HTR-8/SVneo (cell line): ENCODE measurements around the gene MYBPH.

ENCODE experiments used
- DNase-seq: peaks from one replicate; pipeline ENCODE4 v3.0.0; 2011; ENCODE audit warnings: low spot score, mixed read lengths; ENCODE audit not compliant: insufficient read length
- FAIRE-seq: peaks from 2 replicates; lab custom pipeline; 2011; peaks lifted over from hg19 to GRCh38; lab: Jason Lieb, UNC

Gene MYBPH

DNA sequence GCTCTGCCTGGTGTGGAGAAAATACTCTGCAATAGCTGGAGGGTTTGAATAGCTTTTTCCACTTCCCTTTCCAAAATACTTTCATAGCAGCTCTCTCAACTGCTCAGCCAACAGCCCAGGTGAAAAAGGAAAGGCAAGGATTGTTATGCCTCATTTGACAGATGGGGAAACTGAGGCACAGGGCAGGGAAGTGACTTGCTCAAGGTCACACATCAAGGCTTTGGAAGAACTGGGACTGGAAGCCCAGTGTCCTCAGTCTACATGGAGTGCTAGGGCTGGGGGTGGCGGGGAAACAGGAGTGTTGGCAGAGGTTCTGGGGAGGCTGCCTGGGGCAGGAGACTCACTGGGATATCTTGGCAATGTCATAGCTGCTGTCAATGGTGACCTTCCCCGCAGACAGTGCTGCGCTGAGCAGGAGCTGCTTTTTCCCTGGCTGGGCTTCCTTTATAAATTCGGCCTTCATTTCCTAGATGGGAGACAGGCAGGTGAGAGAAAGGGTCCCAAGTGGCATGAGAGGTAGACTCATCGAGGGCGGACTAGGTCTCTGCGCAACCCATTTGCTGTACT lies 6.8 kb upstream of the MYBPH start:
- no peak for DNase-seq
- no peak for FAIRE-seq

DNA sequence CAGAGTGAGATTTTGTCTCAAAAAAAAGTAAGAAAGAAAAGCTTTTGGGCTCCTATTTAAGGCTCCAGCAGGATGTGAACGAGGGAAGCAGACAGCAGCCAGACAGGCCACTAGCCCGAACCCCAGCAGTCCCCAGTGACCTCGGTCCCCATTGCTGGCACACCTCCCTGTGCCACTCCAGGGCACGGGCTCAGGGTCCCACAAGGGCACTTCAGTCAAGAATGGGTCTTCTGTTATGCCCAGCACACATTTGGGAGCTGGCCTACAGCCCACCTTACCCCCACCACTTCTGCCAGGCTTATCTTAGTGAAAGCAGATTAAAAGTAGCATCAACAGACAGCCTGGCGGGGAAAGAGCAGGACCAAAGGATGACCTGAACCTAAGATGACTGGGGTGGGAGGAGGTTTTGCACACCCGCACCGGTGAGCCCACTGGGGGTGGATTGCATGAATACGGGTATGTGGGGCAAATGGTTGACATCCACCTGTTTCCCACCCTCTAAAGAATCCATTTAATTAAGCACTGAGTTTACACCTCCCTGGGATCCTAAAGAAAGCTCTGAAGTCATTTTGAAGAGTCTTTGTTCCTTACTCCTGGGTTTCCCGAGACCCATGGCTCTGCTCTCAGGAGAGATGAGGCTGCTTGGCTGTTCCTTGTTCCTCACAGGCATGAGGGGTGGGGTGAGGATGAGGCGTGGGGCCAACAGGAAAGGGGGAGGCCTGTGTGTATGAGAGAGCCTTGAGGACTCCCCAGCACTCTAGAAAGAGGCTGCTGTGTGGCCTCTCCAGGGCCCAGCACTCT lies 6.2 kb upstream of the MYBPH start:
- DNase-seq (no peak), FAIRE-seq (no peak)

DNA sequence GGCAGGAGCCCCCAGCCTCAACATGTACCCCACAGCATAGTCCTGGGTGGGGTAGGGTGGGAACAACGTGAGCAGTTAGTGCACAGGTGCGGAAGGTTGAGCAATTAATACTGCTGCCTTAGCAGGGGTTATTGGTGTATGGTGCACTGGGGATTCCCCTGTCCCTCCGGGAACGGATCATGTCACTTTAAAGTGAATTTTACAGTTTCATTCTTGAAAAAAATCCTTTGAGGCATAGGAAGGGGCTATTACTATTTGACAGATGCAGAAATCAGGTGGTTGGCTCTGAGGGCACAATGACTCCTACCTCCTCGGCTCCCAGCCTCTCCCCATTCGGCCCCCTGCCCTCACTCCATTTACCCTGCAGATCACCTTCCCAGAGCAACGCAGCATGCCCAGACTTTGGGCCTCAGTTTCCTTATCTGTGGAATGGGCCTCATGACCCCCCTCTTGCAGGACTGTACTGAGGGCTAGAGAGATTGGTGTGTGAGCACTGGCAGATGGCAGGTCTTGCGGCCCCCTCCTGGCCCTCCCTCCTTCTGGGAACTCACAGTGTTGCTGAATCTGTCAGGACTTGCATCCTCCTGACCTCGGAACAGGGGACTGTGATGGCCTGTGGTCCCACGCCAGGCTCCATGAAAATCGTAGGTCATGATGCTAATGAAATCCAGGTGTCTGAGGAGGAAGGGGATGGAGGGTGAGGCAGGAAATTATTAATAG lies 5.1 kb upstream of the MYBPH start:
- FAIRE-seq, result no peak
- DNase-seq, result no peak

DNA sequence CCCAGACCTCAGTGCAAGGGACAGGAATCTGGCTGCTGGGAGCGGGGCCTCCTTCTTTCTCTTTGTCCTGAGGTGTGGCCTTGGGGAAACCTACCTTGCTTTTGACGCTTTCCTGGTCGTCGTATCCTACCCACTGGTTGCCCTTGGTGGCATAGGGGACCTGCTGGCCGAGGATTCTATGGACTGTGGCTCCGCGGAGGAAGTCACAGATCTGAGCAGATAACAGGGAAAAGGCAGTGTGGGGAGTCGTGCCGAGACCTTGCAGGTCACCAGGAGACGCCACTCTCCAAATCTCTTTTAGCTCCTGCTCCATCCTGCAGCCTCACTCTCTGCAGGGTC lies 4.0 kb upstream of the MYBPH start:
- FAIRE-seq (no peak), DNase-seq (no peak)

DNA sequence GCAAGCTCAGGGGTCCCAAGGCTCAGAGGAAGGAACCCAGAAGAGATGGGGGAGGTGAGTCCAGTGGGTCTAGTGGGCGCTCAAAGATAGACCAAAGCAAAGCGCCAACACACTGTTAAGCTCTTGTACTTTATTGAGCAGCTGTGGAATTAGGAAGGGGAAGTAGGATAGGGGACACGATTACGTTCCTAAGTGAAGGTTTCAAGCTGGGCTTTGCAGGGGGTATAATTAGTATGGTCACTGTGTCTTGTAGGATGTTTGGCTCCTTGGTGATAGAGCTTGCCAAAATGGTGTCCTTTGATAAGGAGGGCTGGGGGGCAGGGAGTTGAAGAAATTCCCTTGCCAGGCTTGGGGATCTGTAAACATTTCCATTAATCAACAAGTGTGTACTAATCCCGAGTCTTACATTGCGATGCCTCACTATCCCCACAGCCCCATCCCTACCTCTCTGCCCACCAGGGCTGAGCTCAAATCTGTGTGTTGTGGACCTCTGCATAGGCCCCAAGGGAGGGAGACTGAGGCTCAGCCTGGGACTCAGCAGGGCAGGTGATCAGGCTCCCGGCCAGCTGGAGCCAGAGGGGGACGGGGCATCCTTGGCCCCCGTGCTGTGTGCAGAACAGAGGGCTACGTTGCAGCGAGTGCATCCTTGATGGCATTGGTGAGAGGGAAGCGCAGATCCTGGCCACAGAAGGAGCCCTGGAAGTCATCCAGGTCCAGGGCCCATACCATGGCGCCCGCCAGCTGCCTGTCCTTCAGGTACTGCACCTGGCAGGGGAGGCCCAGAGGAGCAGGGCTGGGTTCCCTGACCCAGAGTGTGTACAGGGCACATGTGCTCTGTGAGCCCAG lies 3.4 kb upstream of the MYBPH start:
- no peak for DNase-seq
- no peak for FAIRE-seq

DNA sequence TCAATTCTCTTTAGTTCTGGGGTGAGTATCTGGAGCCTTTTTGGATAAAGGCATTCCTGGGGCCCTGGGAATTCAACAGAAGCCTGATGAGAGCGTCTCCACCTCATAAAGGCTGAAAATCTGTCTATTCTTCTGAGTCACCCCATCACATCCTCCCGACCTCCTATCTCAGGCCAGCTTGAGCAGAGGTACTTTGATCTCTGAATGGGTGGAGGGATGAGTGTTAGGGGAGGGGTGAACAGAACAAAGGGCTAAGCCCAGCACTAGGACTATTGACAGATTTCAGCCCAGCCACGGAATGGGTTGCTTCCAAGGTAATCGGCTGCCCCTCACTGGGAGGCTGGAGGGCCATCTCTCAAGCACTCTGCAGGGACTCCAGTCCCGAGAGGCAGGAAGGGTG lies 2.5 kb upstream of the MYBPH start:
- FAIRE-seq (no peak), DNase-seq (peak; percentile 54)

DNA sequence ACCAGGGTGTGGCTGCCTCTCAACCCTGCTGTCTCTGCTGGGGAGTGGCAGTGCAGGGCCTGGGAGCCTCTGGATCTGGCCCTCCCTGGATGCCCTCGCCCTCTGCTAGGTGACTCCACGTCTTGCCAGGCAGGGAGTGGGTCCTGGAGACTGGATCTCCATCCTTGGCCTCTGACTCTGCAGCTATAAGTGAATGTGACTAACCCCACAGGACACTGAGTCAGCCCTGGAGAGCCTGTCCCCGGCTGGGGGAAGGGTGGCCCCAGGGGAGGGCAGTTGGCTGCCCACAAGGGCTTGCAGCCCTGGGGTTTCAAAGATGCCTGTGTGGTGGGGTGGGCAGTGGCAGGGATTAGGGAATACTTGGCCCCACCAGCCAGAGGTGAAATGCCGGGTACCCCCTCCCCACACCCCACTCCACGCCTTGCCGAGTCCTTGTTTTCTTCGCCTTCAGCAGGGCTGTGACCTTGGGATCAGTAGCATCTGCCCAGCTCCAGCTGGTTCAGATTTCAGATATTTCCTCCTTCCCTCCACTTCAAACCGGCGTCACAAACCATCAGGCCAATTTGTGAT lies 1.9 kb upstream of the MYBPH start:
- DNase-seq, result peak; percentile 56

DNA sequence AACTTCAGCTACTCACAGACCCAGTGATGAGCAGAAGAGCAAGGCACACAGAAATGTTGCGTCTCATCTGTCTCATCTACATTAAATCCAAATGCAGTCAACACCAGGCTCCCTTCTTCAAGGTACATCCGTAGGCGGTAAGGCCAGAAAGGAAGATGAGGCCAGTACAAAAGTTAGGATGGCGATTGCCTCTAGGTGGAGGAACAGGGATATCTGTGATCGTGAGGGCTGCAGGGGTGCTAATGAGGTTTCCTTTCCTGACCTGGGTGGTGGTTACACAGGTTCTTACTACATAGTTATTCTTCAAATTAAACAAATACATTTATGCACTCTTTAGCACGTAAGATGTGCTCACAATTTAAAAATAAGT lies 1.4 kb upstream of the MYBPH start:
- FAIRE-seq (no peak), DNase-seq (no peak)

More for the DNA sequence above, 1.9 kb upstream of the MYBPH start:
- FAIRE-seq, result no peak

DNA sequence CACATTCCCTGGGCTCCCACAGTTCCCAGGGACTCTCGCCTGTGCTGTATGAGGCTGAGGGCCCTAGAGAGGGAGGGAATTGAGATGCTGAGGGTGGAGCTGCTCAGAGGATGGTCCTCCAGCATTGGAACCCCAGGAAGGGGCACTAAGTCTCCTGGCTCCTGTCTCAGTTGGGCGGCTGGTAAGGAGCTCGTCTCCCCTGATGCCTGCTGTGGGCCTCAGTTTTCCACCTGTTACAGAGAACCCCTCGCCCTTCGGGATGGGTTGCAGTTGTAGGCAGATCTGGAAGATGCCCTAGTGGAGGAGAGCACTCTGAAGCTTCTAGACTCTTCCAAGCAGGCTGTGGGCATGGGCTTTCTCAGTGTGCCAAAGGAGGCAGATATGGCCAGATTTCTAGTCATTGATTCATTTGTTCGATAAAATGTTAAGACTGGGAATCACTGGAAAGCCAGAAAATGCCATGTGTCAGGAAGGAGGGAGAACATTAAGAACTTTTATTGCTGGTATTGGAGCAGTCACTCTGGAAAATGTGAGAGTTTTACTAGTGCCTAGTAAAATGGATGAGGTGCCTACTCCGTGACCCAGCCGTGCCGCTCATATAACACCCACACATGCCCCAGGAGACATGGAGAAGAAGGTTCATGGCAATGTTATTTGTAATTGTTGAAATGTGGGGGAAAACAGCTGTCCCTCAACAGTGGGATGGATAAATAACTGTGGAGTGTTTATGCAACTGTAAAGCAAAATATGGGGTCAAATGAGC lies 828 bp upstream of the MYBPH start:
- FAIRE-seq (no peak), DNase-seq (no peak)

DNA sequence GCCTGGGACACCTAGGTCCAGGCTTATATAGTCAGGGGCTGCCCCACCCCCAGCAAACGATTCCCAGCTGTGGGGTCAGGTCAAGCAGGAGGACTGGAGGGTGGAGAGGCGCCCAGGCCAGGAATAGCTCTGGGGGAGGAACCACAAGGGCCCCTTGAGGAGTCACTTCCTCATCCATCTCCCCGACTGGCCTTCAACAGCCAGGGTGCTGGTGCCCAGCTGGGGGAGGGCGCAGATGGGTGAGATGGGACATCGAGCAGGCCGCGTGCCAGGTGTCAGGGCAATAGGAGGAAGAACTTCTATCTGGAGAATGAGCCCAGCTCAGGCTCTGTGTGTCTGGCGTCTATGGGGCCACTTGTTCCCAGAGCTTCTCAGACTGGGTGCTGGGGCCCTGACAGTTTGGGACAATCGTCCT lies 208 bp upstream of the MYBPH start:
- FAIRE-seq (no peak), DNase-seq (no peak)

DNA sequence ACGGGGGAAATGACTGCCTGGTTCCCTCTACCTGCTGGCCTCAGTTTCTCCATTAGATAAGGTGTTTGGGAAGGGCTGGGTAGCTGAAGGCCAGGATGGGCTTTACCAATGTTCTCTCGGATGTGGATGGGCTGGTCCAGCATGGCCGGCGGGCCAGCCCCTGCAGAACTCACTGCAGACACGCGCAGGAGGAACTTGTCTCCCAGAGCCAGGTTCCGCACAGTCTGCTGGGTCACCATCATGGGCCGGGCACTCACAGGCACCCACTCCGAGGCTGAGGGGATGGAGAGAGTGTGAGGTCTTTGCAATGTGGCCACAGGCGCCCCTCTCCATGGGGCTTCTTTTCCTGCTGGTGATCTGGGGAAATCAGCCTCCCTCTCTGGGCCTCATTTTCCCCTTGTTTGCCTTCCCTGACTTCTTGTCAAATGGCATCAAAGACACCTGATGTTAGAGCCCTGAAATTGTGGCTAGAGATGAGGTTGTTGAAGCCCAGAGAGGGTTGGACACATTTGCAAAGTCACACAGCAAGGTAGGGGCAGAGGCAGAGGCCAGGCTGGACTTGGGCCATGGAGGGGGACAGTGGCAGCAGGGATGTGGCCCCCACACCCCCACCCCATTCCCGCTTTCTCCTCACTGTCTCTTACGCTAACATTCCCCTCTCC lies 1.2 kb downstream of the MYBPH start:
- no peak for FAIRE-seq
- DNase-seq, result no peak

DNA sequence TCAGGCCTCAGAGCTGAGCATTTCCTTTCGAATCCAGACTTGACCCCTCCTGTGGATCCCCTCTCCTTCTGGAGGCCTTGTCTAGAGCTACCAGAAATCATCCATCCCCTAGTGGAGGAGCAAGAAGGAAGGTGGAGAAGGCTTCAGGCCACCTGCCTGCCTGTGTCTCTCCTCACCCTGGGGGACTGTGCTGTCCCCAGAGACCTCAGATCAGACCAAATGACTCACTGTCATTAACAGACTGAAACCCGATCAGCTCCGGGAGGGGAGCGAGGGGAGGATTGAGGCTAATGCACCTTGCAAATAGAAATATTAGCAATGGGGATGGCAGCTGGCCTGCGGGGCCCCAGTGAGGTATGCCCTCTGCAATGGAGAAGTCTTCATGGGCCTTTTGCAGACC lies 2.1 kb downstream of the MYBPH start:
- no peak for DNase-seq
- peak; percentile 13 for FAIRE-seq

DNA sequence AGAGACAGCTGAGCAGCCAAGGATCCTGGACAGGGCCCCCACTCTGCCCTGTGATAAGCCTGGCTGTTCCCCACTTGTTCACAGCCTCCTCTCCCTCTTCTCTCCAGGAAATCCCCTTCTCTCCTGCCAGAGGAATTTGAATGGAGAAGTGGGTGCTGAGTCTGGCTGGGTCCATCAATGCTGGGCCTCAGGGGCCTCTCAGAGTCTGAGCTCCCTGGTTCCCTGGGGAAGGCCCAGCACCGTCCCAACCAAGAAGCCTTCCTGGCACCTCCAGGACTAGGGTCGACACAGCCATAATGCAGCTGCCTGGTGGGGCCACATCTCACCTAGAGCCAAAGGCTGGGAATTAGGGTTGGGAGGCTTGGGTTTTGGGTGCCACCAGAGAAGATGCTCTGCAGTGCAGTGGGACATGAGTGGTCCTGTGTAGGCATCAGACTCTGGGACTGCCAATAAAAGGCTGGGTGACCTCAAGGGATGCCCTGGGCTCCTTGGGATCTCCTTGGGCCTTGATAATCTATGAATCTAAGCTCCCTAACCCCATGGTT lies 2.5 kb downstream of the MYBPH start:
- FAIRE-seq, result no peak
- DNase-seq, result no peak

DNA sequence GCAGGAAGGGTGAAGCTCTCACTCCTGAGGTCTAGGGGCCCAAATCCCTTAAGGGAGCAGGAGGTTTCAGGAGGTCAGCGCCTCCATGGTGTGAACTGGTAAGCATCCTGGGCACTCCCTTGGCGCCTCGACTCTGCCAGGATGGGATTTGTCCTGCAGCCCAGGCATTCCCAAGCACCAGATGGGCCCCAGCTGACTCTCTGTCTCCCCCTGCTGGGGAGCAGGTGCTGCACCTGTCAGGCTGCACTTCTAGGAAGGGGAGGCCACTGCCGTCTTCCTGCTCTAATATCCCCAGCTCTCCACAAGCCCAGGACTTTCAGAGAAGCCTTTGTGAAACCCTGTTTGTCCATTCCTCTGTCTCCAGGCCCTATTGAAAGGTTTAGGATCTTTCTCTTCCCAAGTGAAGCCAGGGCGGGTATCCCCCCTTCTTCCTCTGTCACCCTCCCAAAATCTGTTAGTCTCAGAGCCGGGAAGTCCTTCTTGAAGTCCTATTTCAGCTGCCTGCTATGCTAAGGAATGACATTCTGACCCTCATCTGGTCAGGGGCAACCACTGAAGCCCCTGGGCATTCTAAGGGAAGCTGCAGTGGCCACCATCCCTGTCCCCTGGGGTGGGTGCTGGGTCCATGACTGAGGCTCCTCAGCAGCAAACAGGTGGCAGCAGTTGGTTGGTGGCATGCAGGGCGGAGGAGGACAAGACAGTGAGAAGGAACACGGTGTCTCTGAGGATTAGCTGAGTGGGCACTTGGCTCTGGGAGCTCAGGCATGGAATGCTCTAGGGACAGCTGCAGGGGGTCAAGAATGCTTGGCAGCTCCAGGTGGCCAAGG lies 3.2 kb downstream of the MYBPH start:
- peak; percentile 80 for DNase-seq
- FAIRE-seq, result peak; percentile 65

DNA sequence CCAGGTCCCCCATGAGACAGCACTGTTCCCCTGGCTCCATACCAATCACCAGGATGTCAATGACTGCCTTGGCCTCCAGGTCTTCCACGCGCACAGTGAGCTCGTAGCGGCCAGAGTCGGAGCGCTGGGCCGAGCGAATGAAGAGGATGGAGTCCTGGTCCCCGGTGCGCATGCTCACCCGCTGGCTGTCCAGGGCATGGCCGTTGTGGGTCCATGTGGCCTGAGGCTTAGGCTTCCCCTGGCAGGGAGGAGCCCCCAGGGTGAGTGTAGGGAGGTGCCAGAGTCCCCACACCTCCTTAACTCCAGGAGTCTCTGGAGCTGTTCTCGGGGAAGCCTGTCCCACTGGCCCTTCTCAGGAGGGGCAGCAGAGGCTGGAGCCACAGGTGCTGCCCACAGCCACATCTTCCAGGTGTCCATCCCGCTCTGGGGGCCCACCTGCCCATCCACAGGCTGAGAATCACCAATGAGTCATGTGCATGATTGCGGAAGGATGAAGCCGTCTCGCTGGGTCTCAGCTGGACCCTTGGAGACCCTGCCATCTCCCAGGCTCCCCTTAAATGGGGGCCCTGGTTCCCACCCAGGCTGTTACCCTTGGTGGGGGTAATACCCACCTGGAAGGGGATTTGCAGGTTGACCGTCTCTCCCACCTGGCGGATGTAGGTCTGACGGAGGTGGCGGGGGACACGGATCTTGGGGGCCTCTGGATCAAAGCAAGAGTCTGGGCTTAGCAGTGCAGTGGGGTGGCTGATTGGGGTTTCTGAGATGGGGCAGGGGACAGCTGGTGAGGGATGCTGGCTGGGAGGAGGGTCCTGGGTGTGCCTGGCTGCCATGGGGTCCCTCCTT lies 4.1 kb downstream of the MYBPH start:
- DNase-seq (no peak), FAIRE-seq (no peak)

DNA sequence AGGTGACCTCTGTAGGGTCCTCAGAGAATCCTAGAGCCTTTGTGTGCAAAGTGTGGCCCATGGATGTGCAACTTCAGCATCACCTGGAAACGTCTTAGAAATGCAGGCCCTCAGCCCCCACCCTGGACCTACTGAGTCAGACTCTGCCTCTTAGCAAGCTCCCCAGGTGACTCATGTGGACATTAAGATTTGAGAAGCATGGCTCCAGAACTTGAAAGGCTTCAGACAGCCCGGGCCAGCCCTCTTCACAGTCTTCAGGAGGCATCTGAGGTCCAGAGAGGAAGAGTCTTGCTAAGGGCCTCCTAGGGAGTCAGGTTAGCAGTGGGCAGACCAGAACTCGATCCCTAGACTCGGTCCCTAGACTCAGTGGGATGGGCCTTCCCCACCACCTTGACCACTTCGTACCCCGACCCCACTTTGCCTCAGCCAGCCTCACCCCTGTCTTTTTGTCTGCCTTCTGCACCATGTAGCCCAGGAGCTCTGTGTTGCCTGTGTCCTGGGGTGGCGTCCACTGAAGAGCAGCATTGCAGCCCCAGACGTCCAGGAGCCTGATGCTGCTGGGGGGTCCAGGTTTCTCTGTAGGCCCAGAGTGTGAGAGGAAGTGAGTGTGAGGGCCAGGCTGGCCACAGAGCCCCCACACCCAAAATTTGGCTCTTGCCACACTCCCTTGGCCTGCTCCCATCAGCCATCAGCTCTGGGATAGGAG lies 4.8 kb downstream of the MYBPH start:
- FAIRE-seq (no peak), DNase-seq (no peak)
